ENCODE data around the gene DNM2. TPM values are rescaled to one million over a fixed set of nuclear protein-coding genes. Genes with fewer than 3 reads are reported as not detected.
"Not testable (repeated sequence)": the region's sequence is repeated elsewhere in the genome, so short reads cannot be mapped to it uniquely, and the experiment has no call there.

The DNM2 gene
- total RNA-seq, 6 experiments from 2014 or later = 54.0 to 86.9 (median 68.3) TPM

- no peaks in the 10 kb centered on the region for H3K9me3 ChIP-seq
- peak overlapping the region in 2 of 3 donors; percentile 35 to 42 for H3K27ac ChIP-seq
- H3K4me3 ChIP-seq = peak overlapping the region; percentile 49 to 80 (median 74)
- DNase-seq (peak in 1 of 3 donors; percentile 55), ATAC-seq (peak in 2 of 4 donors; percentile 1 to 2)
- H3K36me3 ChIP-seq = peaks cover 0 to 32% (median 8%) of the 10 kb centered on the region in 4 donors
- TF ChIP-seq CTCF (IDR thresholded peaks at IDR 0.05) (no peak), POLR2A (IDR thresholded peaks at IDR 0.05) (no peak)
- 0% methylated on average over 10 of the region's 32 CpGs for WGBS (ENCODE audit: insufficient coverage, low coverage, low lambda C conversion rate, missing lambda C conversion rate)
- peaks cover 0 to 6% (median 2%) of the 10 kb centered on the region in 4 donors for H3K4me1 ChIP-seq
- intact Hi-C loops (cut with DNase I) = no loop called here
- H3K27me3 ChIP-seq = no peaks in the 10 kb centered on the region
Observed at GRCh38 chr19:10835089-10835753, 117.3 kb downstream of the DNM2 start.

GRCh38 chr19:10835754-10836478, 118.0 kb downstream of the DNM2 start, which contains the start of gene TMED1:
TSS of gene TMED1 (minus strand) at chr19:10836212. CDS start at chr19:10836191, 21 bp downstream.
- peak within 1 kb of the TSS; percentile 62 to 80 (median 74) for H3K4me3 ChIP-seq
- TF ChIP-seq CTCF (IDR thresholded peaks at IDR 0.05) (peak in 3 of 4 donors; percentile 18 to 40 (median 27)), POLR2A (IDR thresholded peaks at IDR 0.05) (peak; percentile 69)
- peaks cover 0 to 26% (median 8%) of the 10 kb centered on the region in 4 donors for H3K36me3 ChIP-seq
- H3K4me1 ChIP-seq = peaks cover 0 to 6% (median 2%) of the 10 kb centered on the region in 4 donors
- H3K27me3 ChIP-seq = no peaks in the 10 kb centered on the region
- peak; percentile 100 for DNase-seq
- 2% methylated on average over 40 of the region's 50 CpGs for WGBS (ENCODE audit: insufficient coverage, low coverage, low lambda C conversion rate, missing lambda C conversion rate)
- H3K27ac ChIP-seq = peak within 1 kb of the TSS; percentile 95 to 99 (median 97)
- intact Hi-C loops (cut with DNase I) = no loop called here
- no peaks in the 10 kb centered on the region for H3K9me3 ChIP-seq
- ATAC-seq = peak; percentile 86 to 95 (median 90)

GRCh38 chr19:10836479-10837330, 118.8 kb downstream of the DNM2 start:
- Histone ChIP-seq H3K36me3 (peaks cover 0 to 20% (median 8%) of the 10 kb centered on the region in 4 donors), H3K27ac (peak overlapping the region; percentile 95 to 99 (median 97)), H3K9me3 (no peaks in the 10 kb centered on the region), H3K4me1 (peaks cover 0 to 6% (median 2%) of the 10 kb centered on the region in 4 donors), H3K27me3 (no peaks in the 10 kb centered on the region), H3K4me3 (peak overlapping the region; percentile 62 to 80 (median 74))
- DNase-seq = peak; percentile 85 to 90 (median 89)
- WGBS (ENCODE audit: insufficient coverage, low coverage, low lambda C conversion rate, missing lambda C conversion rate) = 17% methylated on average over 21 of the region's 38 CpGs
- ATAC-seq = peak; percentile 34 to 65 (median 46)
- intact Hi-C loops (cut with DNase I) = no loop called here
- TF ChIP-seq CTCF (IDR thresholded peaks at IDR 0.05) (no peak), POLR2A (IDR thresholded peaks at IDR 0.05) (no peak)

GRCh38 chr19:10837649-10838048, 119.8 kb downstream of the DNM2 start:
- peaks cover 0 to 13% (median 2%) of the 10 kb centered on the region in 4 donors for H3K36me3 ChIP-seq
- DNase-seq; H3K9me3 ChIP-seq; H3K27ac ChIP-seq; H3K27me3 ChIP-seq; intact Hi-C loops (cut with DNase I); ATAC-seq; H3K4me3 ChIP-seq; H3K4me1 ChIP-seq: not testable (repeated sequence)
- WGBS (ENCODE audit: insufficient coverage, low coverage, low lambda C conversion rate, missing lambda C conversion rate) = 100% methylated on average over 1 of the region's 7 CpGs
